ENCODE measurements around the gene NR1D2. TPM values are rescaled to one million over a fixed set of nuclear protein-coding genes. Genes with fewer than 3 reads are reported as not detected.
"Not testable (repeated sequence)": the region's sequence is repeated elsewhere in the genome, so short reads cannot be mapped to it uniquely, and the experiment has no call there.

Gene NR1D2
- total RNA-seq, 3 donors from 2014 or later (not counting 1 experiment from before 2014, with no cell fraction given), result 72.5 to 94.2 (median 92.1) TPM

DNA sequence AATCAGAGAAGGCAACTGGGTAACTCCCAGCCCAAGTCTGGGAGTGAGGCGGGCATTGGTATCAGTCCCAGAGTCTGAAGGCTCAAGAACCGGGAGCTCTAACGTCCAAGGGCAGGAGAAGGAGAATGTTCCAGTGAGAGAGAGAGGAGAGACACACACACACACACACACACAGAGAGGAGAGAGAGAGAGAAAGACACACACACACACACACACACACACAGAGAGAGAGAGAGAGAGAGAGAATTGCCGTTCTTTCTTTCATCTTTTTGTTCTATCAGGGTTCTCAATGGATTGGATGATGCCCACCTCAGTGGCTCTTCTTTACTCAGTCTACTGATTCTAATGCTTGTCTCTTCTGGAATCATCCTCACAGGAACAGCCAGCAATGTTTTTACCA is 57.0 kb downstream of the NR1D2 start:
- no peak overlapping the region for H3K4me3 ChIP-seq (ENCODE audit: low read length)
- no peak for TF ChIP-seq CTCF (IDR thresholded peaks at IDR 0.05)
- Mint-ChIP-seq H3K4me3 (no peak overlapping the region), H3K9me3 (no peaks in the 10 kb centered on the region), H3K27me3 (ENCODE audit: low read depth in 2 of 2) (peaks cover 5 to 6% of the 10 kb centered on the region in 2 donors), H3K36me3 (no peaks in the 10 kb centered on the region), H3K4me1 (peaks cover 0 to 5% of the 10 kb centered on the region in 2 donors), H3K27ac (no peak overlapping the region)
- no peak for ATAC-seq
- intact Hi-C loops (cut with micrococcal nuclease), result no loop called here
- DNase-seq, result no peak
- no peaks in the 10 kb centered on the region for H3K27me3 ChIP-seq (ENCODE audit: control insufficient read depth, insufficient read depth, low read length)
- no peaks in the 10 kb centered on the region for H3K4me1 ChIP-seq (ENCODE audit: control insufficient read depth, insufficient read depth, low read length)
- WGBS (ENCODE audit: insufficient coverage), result 100% methylated on average over 2 of the region's 4 CpGs
- no peaks in the 10 kb centered on the region for H3K9me3 ChIP-seq (ENCODE audit: control insufficient read depth, insufficient read depth, low read length)
- H3K27ac ChIP-seq (ENCODE audit: low read length), result no peak overlapping the region
- no peaks in the 10 kb centered on the region for H3K36me3 ChIP-seq (ENCODE audit: control insufficient read depth, insufficient read depth, low read length)

GRCh38 chr3:24003466-24003865 is 58.4 kb downstream of the NR1D2 start:
- Histone ChIP-seq H3K27ac (ENCODE audit: low read length) (no peak overlapping the region), H3K4me3 (ENCODE audit: low read length) (no peak overlapping the region), H3K36me3 (ENCODE audit: control insufficient read depth, insufficient read depth, low read length) (no peaks in the 10 kb centered on the region), H3K4me1 (ENCODE audit: control insufficient read depth, insufficient read depth, low read length) (no peaks in the 10 kb centered on the region), H3K27me3 (ENCODE audit: control insufficient read depth, insufficient read depth, low read length) (no peaks in the 10 kb centered on the region), H3K9me3 (ENCODE audit: control insufficient read depth, insufficient read depth, low read length) (no peaks in the 10 kb centered on the region)
- H3K27me3 Mint-ChIP-seq (ENCODE audit: low read depth in 2 of 2), result peaks cover 5 to 6% of the 10 kb centered on the region in 2 donors
- peaks cover 0 to 5% of the 10 kb centered on the region in 2 donors for H3K4me1 Mint-ChIP-seq
- no peak overlapping the region for H3K27ac Mint-ChIP-seq
- no peaks in the 10 kb centered on the region for H3K36me3 Mint-ChIP-seq
- DNase-seq, result no peak
- H3K9me3 Mint-ChIP-seq, result no peaks in the 10 kb centered on the region
- TF ChIP-seq CTCF (IDR thresholded peaks at IDR 0.05), result no peak
- 98% methylated on average over 3 of the region's 3 CpGs for WGBS (ENCODE audit: insufficient coverage)
- ATAC-seq, result no peak
- no peak overlapping the region for H3K4me3 Mint-ChIP-seq
- intact Hi-C loops (cut with micrococcal nuclease), result no loop called here

- H3K27me3 Mint-ChIP-seq (ENCODE audit: low read depth in 2 of 2), result peaks cover under 1 to 2% of the 10 kb centered on the region in 2 donors
- WGBS (ENCODE audit: insufficient coverage), result 68% methylated on average over 3 of the region's 4 CpGs
- no peaks in the 10 kb centered on the region for H3K4me1 ChIP-seq (ENCODE audit: control insufficient read depth, insufficient read depth, low read length)
- H3K27me3 ChIP-seq (ENCODE audit: control insufficient read depth, insufficient read depth, low read length), result no peaks in the 10 kb centered on the region
- no peak overlapping the region for H3K4me3 ChIP-seq (ENCODE audit: low read length)
- H3K27ac Mint-ChIP-seq, result no peak overlapping the region
- intact Hi-C loops (cut with micrococcal nuclease), result no loop called here
- H3K36me3 Mint-ChIP-seq, result no peaks in the 10 kb centered on the region
- no peak for TF ChIP-seq CTCF (IDR thresholded peaks at IDR 0.05)
- H3K9me3 ChIP-seq (ENCODE audit: control insufficient read depth, insufficient read depth, low read length), result no peaks in the 10 kb centered on the region
- no peaks in the 10 kb centered on the region for H3K36me3 ChIP-seq (ENCODE audit: control insufficient read depth, insufficient read depth, low read length)
- ATAC-seq, result peak; percentile 44 to 67 (median 65)
- no peaks in the 10 kb centered on the region for H3K9me3 Mint-ChIP-seq
- H3K27ac ChIP-seq (ENCODE audit: low read length), result no peak overlapping the region
- no peak for DNase-seq
- H3K4me1 Mint-ChIP-seq, result peaks cover 0 to 5% of the 10 kb centered on the region in 2 donors
- H3K4me3 Mint-ChIP-seq, result no peak overlapping the region
Observed at GRCh38 chr3:24004171-24004938, 59.3 kb downstream of the NR1D2 start.

- WGBS (ENCODE audit: insufficient coverage), result 97% methylated on average over 8 of the region's 8 CpGs
- H3K4me1 Mint-ChIP-seq, result peaks cover 0 to 5% of the 10 kb centered on the region in 2 donors
- Histone ChIP-seq H3K36me3 (ENCODE audit: control insufficient read depth, insufficient read depth, low read length) (no peaks in the 10 kb centered on the region), H3K4me3 (ENCODE audit: low read length) (no peak overlapping the region), H3K27me3 (ENCODE audit: control insufficient read depth, insufficient read depth, low read length) (no peaks in the 10 kb centered on the region), H3K4me1 (ENCODE audit: control insufficient read depth, insufficient read depth, low read length) (no peaks in the 10 kb centered on the region), H3K27ac (ENCODE audit: low read length) (no peak overlapping the region), H3K9me3 (ENCODE audit: control insufficient read depth, insufficient read depth, low read length) (no peaks in the 10 kb centered on the region)
- no peak overlapping the region for H3K27ac Mint-ChIP-seq
- H3K4me3 Mint-ChIP-seq, result no peak overlapping the region
- ATAC-seq (no peak), DNase-seq (no peak)
- peaks cover 0 to 2% of the 10 kb centered on the region in 2 donors for H3K27me3 Mint-ChIP-seq (ENCODE audit: low read depth in 2 of 2)
- no peak for TF ChIP-seq CTCF (IDR thresholded peaks at IDR 0.05)
- H3K36me3 Mint-ChIP-seq, result no peaks in the 10 kb centered on the region
- no peaks in the 10 kb centered on the region for H3K9me3 Mint-ChIP-seq
- intact Hi-C loops (cut with micrococcal nuclease), result no loop called here
Observed at GRCh38 chr3:24005669-24006068, 60.6 kb downstream of the NR1D2 start.

DNA sequence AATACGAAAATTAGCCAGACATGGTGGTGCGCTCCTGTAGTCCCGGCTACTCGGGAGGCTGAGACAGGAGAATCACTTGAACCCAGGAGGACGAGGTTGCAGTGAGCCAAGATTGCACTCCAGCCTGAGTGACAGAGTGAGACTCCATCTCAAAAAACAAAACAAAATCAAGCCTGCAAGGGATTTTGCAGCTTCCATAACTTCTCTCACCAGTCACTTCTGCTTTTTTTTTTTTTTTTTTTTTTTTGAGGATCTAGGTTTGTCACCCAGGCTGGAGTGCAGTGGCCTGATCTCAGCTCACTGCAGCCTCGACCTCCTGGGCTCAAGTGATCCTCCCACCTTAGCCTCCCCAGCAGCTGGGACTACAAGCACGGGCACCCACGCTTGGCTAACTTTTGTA is 65.7 kb downstream of the NR1D2 start:
- H3K27ac ChIP-seq (ENCODE audit: low read length); H3K4me3 Mint-ChIP-seq; H3K27me3 ChIP-seq (ENCODE audit: control insufficient read depth, insufficient read depth, low read length); H3K4me1 Mint-ChIP-seq; H3K27ac Mint-ChIP-seq; H3K36me3 Mint-ChIP-seq; intact Hi-C loops (cut with micrococcal nuclease); ATAC-seq; H3K4me1 ChIP-seq (ENCODE audit: control insufficient read depth, insufficient read depth, low read length); DNase-seq; H3K27me3 Mint-ChIP-seq (ENCODE audit: low read depth in 2 of 2); H3K9me3 ChIP-seq (ENCODE audit: control insufficient read depth, insufficient read depth, low read length); H3K36me3 ChIP-seq (ENCODE audit: control insufficient read depth, insufficient read depth, low read length); H3K9me3 Mint-ChIP-seq; H3K4me3 ChIP-seq (ENCODE audit: low read length): not testable (repeated sequence)
- WGBS (ENCODE audit: insufficient coverage), result 85% methylated on average over 8 of the region's 8 CpGs
